Measurements from ENCODE around the gene CAPN12.

CAPN12 gene

GRCh38 chr19:38739440-38740256 is 4.6 kb downstream of the CAPN12 start:
- no peak overlapping the region for H3K27ac ChIP-seq (replicated peaks)
- TF ChIP-seq CTCF (IDR thresholded peaks at IDR 0.05; ENCODE audit: insufficient read depth, low read length), result no peak
- no peak for TF ChIP-seq POLR2AphosphoS5 (IDR thresholded peaks at IDR 0.05; ENCODE audit: low read depth)
- no peak for TF ChIP-seq GABPA (IDR thresholded peaks at IDR 0.05; ENCODE audit: low read depth)
- TF ChIP-seq REST (IDR thresholded peaks at IDR 0.05; ENCODE audit: insufficient replicate concordance, low read depth), result no peak
- TF ChIP-seq SPI1 (IDR thresholded peaks at IDR 0.05; ENCODE audit: borderline replicate concordance, low read depth), result no peak
- H3K4me3 ChIP-seq (replicated peaks; ENCODE audit: insufficient read depth, low read length), result no peak overlapping the region
- H3K27me3 ChIP-seq (ENCODE audit: insufficient read depth, poor library complexity, severe bottlenecking), result peaks cover 3% of the 10 kb centered on the region
- no peak for DNase-seq (ENCODE audit: low read depth in 1 of 2, low spot score in 1 of 2)

GRCh38 chr19:38737921-38738737 is 6.1 kb downstream of the CAPN12 start:
- TF ChIP-seq POLR2AphosphoS5 (IDR thresholded peaks at IDR 0.05; ENCODE audit: low read depth) (no peak), GABPA (IDR thresholded peaks at IDR 0.05; ENCODE audit: low read depth) (no peak), SPI1 (IDR thresholded peaks at IDR 0.05; ENCODE audit: borderline replicate concordance, low read depth) (no peak), REST (IDR thresholded peaks at IDR 0.05; ENCODE audit: insufficient replicate concordance, low read depth) (no peak), CTCF (IDR thresholded peaks at IDR 0.05; ENCODE audit: insufficient read depth, low read length) (no peak)
- Histone ChIP-seq H3K27ac (replicated peaks) (no peak overlapping the region), H3K27me3 (ENCODE audit: insufficient read depth, poor library complexity, severe bottlenecking) (peaks cover 3% of the 10 kb centered on the region), H3K4me3 (replicated peaks; ENCODE audit: insufficient read depth, low read length) (no peak overlapping the region)
- no peak for DNase-seq (ENCODE audit: low read depth in 1 of 2, low spot score in 1 of 2)

- TF ChIP-seq GABPA (IDR thresholded peaks at IDR 0.05; ENCODE audit: low read depth), result no peak
- TF ChIP-seq POLR2AphosphoS5 (IDR thresholded peaks at IDR 0.05; ENCODE audit: low read depth), result no peak
- TF ChIP-seq REST (IDR thresholded peaks at IDR 0.05; ENCODE audit: insufficient replicate concordance, low read depth), result no peak
- TF ChIP-seq CTCF (IDR thresholded peaks at IDR 0.05; ENCODE audit: insufficient read depth, low read length), result no peak
- no peak for TF ChIP-seq SPI1 (IDR thresholded peaks at IDR 0.05; ENCODE audit: borderline replicate concordance, low read depth)
- DNase-seq (ENCODE audit: low read depth in 1 of 2, low spot score in 1 of 2), result no peak
- Histone ChIP-seq H3K4me3 (replicated peaks; ENCODE audit: insufficient read depth, low read length) (no peak overlapping the region), H3K27me3 (ENCODE audit: insufficient read depth, poor library complexity, severe bottlenecking) (peaks cover 3% of the 10 kb centered on the region), H3K27ac (replicated peaks) (no peak overlapping the region)
Measured at GRCh38 chr19:38737281-38737865, 6.9 kb downstream of the CAPN12 start.

All from HL-60 (cell line).